ENCODE data around the gene FOXB2.
"Not testable (repeated sequence)": the region's sequence is repeated elsewhere in the genome, so short reads cannot be mapped to it uniquely, and the experiment has no call there.

Gene FOXB2

DNA sequence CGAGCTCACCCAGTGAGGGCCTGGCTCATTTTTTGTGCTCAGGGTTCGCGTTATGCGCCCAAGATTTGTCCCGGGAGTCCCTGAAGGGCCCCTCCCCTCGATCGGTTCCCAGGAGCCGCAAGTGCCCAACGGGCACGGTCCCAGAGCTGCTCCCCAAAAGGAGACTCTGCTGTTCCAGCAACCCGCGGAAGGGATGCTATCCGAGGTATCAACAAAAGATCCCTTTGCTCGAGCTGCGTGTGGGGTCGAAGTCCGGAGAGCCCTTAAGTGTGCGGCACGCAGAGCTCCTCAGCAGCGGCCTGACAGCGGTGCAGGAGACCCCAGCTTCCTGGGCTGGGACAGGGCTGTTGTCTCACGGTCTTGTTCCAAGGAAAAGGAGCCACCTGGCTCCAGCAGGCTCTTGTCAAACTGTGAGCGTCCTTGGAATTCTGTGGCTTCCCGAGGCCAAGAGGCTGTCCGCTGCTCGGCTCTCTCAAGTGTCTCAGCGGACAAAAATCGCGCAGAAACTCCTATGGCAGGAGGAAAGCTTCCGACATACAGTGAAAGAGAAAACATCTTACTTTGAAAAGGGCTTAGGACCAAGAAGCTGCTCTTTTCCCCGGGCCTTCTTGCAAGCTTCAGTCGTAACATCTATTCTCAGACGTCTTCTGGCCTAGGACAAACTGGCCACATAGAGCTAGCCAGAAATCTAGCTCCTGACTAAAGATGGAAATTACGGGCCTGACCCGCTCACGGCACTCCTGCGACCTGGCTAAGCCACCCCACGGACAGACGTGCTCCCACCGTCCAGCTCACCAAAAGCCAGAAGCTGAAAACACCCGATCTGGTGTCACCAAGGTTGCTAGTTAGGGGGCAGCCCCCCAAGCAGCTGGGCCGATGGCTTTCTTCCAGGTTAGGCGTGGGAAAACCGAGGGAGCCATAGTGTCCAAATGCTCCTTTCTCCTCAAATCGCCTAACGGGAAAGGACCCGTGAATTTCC is 2.6 kb upstream of the FOXB2 start:
- no peak for DNase-seq

DNA sequence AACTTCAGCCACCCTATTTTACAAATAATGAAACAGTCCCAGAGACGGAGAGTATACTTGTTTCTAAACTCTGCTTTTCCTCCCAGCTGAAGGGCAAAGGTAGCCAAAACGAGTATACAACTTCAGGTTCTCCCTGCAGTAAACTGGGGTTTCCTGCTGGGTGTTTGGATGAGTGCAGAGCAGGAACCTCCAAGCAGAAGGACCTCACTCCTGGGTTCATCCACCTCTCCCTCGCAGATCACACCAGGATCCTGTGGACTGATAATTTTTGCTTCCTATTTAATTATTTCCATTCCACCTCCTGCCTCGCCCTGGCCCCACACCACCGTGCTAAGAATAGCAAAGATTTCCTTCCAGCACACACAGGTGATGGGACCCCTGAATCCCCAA is 2.0 kb upstream of the FOXB2 start:
- DNase-seq: no peak

DNA sequence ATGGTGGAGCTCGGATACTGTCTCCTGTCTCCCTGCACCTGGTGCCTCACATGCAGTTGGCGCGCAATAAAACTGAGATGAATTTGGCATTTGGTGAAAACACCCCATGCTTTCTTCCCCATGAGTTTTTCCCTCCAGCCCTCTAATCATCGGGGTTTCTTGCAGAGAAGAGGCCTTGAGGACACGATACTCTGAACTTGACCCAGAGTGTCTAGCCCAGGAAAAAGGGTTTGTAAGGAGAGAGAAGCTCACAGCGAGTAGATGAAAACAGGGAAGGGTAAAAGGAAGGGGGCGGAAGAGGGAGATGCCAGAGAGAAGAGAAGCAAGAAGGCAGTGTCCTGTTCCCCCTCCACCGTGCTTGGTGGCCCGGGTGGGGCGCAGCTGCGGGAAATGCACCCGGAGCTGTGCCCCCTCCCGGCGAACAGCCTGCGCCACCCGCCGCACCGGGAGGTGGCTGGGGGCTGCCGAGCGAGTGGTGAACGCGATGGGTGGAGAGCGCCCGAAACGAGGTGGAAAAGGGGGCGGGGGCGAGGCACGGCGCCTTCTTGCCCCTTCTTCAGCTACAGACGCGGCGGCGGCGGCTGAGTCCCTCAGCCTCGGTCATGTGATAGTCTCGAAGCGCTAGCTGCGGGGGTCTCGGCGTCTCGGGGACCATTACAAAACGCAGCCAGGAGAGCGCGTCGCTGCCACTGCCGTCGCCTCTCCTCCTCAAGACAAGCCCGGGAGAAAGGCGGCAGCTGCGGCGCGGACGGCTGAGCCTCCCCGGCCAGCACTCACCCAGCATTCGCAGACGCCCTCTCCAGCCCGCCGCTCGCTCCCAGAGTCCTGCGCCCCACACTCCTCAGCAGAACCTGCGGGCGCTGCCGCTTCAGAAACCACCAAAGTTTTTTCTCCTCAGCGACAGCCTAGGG is 1.1 kb upstream of the FOXB2 start:
- no peak for DNase-seq

DNA sequence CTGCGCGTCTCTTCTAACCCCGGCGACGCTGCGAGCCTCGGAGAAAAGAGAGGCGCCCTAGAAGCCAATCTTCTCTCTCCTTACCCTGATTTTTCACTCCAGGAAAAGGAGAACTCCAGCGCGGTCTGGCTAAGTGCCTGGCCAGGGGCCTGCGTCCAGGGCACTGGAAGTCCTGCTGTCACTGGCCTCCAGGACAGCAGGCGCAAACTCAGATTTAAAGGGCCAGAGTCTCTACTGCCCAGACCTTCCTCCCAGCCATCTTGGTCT is 553 bp upstream of the FOXB2 start:
- DNase-seq: no peak

DNA sequence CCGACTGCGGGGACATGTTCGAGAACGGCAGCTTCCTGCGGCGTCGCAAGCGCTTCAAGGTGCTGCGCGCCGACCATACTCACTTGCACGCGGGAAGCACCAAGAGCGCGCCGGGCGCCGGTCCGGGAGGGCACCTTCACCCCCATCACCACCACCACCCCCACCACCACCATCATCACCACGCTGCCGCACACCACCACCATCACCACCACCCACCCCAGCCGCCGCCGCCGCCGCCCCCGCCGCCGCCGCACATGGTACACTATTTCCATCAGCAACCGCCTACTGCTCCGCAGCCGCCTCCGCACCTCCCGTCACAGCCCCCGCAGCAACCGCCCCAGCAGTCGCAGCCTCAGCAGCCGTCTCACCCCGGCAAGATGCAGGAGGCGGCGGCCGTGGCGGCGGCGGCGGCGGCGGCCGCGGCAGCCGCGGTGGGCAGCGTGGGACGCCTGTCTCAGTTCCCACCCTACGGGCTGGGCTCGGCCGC is 514 bp downstream of the FOXB2 start:
- no peak for DNase-seq

DNA sequence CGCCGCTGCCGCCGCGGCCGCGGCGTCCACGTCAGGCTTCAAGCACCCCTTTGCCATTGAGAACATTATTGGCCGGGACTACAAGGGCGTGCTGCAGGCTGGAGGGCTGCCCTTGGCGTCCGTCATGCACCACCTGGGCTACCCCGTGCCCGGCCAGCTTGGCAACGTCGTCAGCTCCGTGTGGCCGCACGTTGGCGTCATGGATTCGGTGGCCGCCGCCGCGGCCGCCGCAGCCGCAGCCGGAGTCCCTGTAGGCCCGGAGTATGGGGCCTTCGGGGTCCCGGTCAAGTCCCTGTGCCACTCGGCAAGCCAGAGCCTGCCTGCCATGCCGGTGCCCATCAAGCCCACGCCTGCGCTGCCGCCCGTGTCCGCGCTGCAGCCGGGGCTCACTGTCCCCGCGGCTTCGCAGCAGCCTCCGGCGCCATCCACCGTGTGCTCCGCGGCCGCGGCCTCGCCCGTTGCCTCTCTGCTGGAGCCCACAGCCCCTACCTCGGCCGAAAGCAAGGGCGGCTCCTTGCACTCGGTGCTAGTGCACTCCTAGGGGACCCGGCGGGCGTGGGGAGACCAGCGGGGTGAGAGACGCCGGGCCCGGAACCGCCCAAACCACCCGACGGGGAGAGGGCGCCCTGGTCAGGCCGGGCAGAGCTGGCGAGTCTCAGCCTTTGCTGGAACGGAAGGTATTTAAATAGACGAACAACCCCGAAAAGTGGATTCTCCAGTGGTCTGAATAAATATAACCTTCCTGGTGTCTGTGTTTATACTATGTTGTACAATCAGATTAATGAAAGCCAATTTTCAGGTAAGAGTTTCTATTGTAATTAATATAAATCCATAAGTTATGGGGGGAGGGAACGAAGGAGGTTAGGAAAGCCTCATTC is 1.2 kb downstream of the FOXB2 start:
- no peak for DNase-seq

DNA sequence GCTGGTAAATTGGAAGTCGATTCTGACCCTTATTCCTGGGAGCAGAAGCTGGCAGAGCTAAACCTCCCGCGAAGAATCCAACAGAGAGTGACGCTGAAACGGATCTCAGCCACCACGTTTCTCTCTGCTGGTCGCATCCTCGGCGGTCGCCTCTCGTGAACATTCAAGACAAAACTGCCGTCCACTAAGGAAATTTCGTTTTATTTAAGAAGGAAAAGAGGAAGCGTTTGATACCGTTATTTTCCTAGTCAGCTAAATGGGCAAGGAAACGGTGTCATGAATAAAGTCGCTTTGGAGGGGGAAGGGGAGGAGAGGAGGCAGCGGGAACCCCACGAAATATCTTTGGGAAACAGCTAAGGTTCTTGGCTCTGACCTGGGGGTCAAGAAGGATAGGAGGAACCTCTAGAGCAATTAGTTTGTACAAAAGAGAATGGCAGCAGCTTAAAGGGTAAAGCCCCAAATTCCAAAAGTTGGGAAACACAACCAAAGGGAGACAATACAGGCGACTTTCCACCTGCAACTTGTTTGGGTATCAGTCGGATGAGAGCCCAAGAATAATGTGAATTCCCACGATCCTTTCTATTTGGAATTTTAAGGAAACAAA is 1.9 kb downstream of the FOXB2 start:
- no peak for DNase-seq

DNA sequence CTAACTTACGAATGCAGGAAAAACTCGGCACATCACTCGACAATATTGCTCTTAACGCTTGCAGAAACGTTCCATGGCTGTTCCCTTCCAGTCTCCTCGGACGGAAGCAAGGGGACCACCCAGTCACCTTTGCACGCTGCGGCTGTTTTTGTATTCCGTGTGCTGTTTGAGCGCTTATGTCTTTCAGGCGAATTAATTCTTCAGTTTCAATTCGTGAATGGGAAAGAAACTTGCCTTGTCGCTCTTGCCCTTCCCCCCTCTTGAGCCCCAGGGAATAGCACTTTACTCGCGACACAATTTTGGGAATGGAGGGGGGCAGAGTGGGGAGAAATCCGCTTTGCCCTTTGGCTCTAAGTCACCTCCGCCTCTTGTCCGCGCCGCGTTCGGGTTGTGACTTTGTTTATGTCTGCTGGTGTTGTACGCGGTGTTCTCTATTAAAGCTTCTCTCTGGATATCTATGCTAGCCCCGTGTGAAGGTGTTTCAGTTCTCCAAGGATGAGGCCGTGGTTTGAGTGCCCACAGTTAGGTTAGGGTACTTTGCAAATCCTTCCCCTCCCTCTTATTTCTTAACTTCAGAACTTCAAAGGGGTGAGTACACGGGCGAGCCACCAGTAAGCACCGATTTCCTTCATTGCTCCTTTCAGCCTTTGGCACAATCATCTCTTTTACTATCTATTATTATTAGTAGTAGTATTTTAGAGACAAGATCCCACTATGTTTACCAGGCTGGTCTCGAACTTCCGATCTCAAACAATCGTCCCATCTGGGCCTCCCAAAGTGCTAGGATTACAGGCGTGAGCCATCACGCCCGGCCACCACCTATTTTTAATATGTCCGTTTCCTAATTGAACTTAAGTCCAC is 2.7 kb downstream of the FOXB2 start:
- no peak for DNase-seq

DNA sequence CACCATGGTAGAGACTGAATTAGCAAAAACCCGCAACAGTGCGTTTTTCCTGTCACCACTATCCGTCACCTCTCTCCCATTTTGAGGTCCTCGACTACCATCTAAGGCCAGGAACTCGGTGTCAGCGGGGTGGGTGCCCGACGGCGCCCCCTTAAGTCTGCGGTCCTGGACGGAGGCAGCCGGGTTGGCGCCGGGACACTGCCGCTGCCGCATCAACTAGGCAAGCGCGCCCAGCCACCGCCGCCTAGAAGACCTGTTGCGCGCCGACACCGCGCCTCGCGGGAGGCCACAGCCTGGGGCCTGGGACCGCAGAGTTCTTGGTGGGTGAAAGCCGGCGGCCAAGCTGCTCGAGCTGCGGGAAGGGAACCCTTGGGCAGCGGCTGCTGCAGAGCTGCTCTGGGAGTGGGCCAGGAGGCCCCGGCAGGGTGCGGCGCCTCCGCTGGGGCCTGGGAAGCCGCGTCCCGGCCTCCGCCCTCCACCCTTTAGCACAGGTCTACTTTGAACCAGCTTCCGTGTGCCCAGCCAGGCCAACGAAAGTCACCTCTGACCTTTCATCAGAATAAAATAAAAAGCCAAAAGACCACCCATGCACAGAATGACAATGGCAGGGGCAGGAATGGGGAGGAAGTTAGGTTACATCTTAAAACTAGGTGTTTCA is 3.5 kb downstream of the FOXB2 start:
- no peak for DNase-seq

DNA sequence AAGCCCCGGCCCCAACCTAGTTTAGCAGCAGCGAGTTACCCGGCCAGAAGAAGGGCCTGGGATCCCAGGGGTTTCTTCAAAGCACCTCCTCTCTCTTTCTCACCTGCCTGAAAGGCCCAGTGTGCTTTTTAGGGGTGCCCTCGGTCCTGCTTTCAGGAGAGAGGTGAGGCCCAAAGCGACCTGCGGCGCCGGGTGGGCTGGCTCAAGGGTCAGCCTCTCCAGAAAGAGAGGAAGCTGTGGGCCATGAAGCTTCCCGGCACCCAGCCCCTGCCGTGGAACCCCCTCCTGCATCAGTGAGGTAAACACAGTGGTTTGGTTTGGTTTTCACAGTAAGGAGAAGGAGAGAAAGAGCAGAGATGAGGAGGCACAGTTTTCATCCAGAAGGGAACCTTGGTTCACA is 4.3 kb downstream of the FOXB2 start:
- DNase-seq: no peak

DNA sequence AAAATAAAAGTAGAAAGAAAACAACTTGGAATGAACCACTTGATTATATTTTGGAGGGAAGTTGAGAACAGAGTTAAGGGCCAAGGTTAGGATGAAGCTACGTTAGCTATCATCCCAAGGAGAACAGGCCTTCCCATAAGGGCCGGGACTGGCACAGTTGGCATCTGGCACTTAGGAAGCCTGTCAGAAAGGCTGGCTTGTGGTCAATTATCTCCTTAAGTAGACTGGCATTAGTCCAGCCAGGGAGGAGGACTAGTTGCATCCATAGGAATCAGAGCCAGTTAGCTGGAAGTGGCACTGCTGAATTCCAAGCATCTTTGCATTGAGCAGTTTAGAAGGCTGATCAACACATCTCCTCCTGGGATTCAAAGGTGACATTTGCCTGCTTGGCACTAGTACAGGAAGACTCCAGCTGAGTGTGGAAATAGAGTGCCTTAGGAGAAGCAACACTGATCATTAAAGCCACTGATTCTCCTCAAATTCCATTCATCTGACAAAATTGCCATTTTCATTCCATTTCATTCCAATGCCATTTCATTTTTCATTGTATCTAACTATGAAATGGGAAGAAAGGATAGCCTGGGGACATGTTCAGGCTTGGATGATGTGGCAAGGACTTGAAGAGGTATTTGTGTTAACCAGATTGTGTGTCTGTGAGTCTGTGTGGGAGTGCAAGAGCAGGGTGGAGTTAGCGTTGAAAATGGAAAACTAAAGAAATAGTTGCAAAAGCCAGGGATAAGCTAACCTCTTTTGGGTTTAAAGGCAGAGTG is 5.5 kb downstream of the FOXB2 start:
- DNase-seq: no peak

DNA sequence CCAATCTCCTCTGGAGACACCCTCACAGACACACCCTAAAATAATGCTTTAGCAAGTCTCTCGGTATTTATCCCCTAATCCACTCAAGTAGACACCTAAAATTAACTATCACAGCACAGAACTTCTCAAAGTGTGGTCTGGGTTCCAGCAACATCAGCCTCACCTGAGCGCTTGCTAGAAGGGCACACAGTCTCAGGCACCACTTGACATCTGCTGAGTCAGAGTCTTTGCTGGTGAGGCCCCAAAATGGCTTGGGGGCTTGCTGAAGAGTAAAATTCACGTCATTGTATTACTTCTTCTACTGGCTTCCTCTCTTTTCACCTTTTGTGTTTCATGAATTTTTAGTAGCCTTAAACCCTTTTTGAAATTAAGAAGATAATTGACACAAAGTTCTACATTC is 9.0 kb downstream of the FOXB2 start:
- no peak for DNase-seq

DNA sequence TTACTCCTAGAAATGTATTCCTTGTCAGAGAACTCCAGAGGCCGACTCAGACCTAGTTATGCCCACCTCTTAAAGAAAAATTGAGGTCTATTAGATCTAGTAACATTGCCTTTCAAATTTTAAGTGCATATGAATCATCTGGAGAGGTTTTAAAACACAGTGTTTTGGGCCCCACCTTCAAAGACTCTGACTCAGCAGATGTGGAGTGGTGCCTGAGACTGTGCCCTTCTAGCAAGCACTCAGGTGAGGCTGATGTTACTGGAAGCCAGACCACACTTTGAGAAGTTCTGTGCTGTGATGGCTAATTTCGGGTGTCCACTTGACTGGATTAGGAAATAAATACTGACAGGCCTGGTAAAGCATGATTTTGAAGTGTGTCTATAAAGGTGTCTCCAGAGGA is 10.6 kb downstream of the FOXB2 start:
- DNase-seq: no peak

DNA sequence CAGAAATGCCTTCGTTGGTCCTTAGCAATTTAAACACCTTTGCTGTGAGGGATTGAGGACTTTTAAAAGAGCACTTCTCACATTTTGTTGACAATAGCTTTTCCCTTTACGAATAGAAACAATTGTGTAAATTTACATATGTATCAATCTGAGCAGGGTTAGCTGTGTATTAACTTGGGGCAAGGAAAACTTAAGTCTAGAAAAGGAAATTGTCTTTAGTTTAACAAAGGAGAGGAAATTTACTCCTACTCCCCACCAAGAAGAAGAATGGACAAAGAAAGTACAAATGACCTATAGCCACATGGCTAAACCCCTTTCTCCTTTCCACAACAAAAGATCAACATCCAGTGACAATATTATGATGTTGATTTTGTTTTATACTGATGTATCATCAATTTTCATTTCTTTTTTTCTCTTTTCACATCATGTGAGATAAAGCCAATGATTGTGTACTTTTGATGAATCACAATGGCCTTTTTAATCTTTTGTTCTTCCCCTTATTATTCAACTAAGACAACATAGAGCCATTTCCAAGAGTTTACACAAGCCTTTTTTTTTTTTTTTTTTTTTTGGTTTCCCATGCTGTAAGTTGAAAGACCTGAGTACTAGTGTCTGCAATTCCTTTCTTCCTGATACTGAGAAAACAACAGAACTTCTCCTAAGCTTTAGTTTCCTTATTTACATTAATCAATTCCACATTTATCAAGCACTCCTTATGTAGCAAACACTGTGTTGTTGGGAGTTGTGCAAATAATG is 19.0 kb downstream of the FOXB2 start:
- no peak for DNase-seq

DNA sequence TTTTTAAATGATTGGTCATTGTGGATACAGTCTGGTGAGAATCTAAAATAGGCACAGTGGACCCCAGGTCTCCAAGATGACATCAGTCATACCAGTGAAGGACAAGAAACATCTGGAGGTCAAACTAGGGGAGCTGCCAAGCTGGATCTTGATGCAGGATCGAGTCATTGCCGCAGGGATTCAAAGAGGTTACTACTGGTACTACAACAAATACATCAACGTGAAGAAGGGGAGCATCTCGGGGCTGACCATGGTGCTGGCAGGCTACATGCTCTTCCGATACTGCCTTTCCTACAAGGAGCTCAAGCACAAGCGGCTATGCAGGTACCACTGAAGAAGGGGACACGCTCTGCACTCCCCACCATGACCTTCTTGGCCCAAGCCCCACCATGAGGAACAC is 20.9 kb downstream of the FOXB2 start:
- no peak for DNase-seq

DNA sequence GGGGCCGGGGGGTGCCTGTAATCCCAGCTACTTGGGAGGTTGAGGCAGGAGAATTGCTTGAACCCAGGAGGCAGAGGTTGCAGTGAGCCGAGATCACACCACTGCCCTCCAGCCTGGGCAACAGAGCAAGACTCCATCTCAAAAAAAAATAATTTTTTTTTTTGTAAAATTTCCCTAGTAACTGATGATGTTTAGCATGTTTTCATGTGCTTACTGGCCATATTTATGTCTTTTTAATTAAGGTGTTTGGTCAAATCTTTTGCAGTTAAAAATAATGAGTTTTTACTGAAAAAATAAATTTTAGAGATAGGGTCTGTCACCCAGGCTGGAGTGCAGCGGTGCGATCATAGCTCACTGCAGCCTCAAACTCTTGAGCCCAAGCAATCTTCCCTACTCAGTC is 24.3 kb downstream of the FOXB2 start:
- not testable (repeated sequence) for DNase-seq

DNA sequence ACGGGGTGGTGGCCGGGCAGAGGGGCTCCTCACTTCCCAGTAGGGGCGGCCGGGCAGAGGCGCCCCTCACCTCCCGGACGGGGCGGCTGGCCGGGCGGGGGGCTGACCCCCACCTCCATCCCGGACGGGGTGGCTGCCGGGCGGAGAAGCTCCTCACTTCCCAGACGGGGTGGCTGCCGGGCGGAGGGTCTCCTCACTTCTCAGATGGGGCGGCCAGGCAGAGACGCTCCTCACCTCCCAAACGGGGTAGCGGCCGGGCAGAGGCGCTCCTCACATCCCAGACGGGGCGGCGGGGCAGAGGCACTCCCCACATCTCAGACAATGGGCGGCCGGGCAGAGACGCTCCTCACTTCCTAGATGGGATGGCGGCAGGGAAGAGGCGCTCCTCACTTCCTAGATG is 41.2 kb downstream of the FOXB2 start:
- not testable (repeated sequence) for DNase-seq

DNA sequence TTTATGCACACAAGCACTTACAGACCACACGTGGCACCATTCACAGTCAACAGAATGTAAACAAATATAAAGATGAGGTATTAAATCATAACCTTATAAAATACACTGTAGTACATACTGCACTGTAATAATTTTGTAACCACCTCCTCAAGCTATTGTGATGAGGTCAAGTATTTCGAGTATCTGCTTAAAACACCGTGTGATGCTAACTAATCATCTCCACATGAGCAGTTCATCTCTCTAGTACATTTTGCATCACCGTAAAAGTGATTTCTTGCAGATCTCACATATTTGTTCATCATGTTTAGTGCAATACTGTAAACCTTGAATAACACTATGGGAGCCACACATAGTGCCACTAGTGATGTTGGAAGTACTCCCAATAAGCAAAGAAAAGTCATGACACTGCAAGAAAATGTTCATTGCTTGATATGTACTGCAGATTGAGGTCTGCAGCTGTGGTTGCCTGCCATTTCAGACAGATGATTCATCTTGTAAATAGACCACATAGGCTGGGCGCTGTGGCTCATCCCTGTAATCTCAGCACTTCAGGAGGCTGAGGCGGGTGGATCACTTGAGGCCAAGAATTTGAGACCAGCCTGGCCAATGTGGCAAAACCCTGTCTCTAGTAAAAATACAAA is 44.3 kb downstream of the FOXB2 start:
- DNase-seq: peak; percentile 53

DNA sequence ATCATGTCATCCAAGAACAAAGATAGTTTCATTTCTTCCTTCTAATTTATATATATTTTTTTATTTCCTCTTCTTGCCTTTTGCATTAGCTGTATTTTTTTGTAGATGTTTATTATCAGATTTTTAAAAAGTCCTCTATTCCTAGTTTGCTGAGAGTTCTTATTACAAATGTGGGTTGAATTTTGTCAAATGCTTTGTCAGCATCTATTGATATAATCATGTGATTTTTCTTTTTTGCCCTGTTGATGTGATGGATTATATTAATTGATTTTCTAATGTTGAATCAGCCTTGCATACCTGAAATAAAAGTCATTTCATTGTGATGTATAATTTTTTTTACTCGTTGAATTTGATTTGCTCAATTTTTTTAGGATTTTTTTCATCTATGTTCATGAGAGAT is 46.9 kb downstream of the FOXB2 start:
- no peak for DNase-seq
